Gastrocnemius medialis (tissue), 4 donors: Measurements from ENCODE around the gene RRBP1. TPM values are rescaled to one million over a fixed set of nuclear protein-coding genes. Genes with fewer than 3 reads are reported as not detected.

Experiments used
- ATAC-seq, 2 donors: fragments of 150-250 bp; one replicate each; pipeline ENCODE4 v1.9.1; 2016
- DNase-seq, 2 donors: peaks; one replicate each; pipeline ENCODE4 v3.0.0-alpha.2; 2019
- H3K27ac ChIP-seq, 4 donors: fragments of 200-600 bp; sonication (generic); 1 replicate in 1 of 4; 2 replicates in 3 of 4; pipeline ENCODE4 v1.5.1; 2016 to 2018; ENCODE audit warnings: mild to moderate bottlenecking in 2 of 4, moderate library complexity in 1 of 4
- H3K27me3 ChIP-seq, 3 donors: fragments of 200-600 bp; sonication (generic) in 2 of 3; 1 replicate in 1 of 3; 2 replicates in 2 of 3; pipeline versions ENCODE4 v1.5.1 to v1.6.0; 2016 to 2019; ENCODE audit warnings: mild to moderate bottlenecking in 1 of 3, moderate library complexity in 1 of 3
- H3K36me3 ChIP-seq, 2 donors: fragments of 200-600 bp; sonication (generic) in 1 of 2; one replicate each; pipeline ENCODE4 v1.5.1; 2017 to 2018
- H3K4me1 ChIP-seq, 2 donors: fragments of 200-600 bp; sonication (generic) in 1 of 2; one replicate each; pipeline ENCODE4 v1.5.1; 2016 to 2017; ENCODE audit warnings: mild to moderate bottlenecking in 2 of 2
- H3K4me3 ChIP-seq, 4 donors: fragments of 200-600 bp; sonication (generic) in 3 of 4; 1 replicate in 1 of 4; 2 replicates in 3 of 4; pipeline ENCODE4 v1.5.1; 2016 to 2019; ENCODE audit warnings: mild to moderate bottlenecking in 2 of 4
- H3K9me3 ChIP-seq, 3 donors: fragments of 200-600 bp; sonication (generic) in 2 of 3; 1 replicate in 1 of 3; 2 replicates in 2 of 3; pipeline ENCODE4 v1.5.1; 2016 to 2019
- POLR2A ChIP-seq, 2 donors: fragments of 450-650 bp; IDR thresholded peaks; one replicate each; pipeline ENCODE4 v1.6.1; 2017; ENCODE audit warnings: antibody characterized with exemption in 2 of 2, mild to moderate bottlenecking in 2 of 2, moderate library complexity in 2 of 2
- in situ Hi-C, 4 donors: fragments of 200-750 bp; cut with MboI; loops; one replicate each; pipeline versions ENCODE4 v1.15.0 to v1.8.0; 2017; ENCODE audit warnings: low sequenced_read_pairs in 4 of 4
- intact Hi-C: fragments of 100-400 bp; cut with DNase I; formaldehyde crosslinking; loops from one replicate; pipeline ENCODE4 v1.15.1; 2023; ENCODE audit warnings: low total_unique reads
- total RNA-seq, 4 donors: library from RNA; depleted of rRNA; stranded (reverse); fragments of >200 nt; gene quantifications; one replicate each; pipeline versions ENCODE4 v1.1.0 to v1.2.3, GENCODE V29; 2016
- TF ChIP-seq, protein P1 (sequence below), 5 experiments: fragments of 450-650 bp in 3 of 5; fragments of 200-600 bp in 2 of 5; sonication (generic) in 2 of 5; IDR thresholded peaks in 4 of 5; conservative IDR thresholded peaks in 1 of 5; 1 replicate in 4 of 5; 2 replicates in 1 of 5; pipeline ENCODE4 v1.5.1; 2016 to 2019; ENCODE audit warnings: antibody characterized with exemption in 5 of 5, mild to moderate bottlenecking in 3 of 5, moderate library complexity in 3 of 5

Gene RRBP1
- total RNA-seq, 4 donors from 2014 or later = 14.1 to 22.7 (median 17.9) TPM

DNA sequence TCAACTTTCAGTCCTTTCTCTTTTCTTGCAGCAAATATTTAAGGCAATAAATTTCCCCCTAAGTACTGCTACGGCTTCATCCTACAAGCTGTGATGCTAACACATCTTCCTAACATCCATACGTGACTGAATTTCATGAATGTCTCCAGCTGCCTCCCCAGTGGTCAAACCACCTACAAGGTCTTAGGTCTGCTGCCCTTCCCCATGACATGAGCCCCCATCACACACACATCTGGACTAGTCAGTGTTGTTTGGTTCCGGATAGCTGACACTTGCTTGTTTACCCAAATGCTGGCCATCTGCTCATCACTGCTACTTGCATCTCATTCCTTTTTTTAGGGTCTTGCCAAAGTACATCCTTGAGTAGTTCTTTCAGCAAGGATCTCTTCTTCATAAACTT lies 14.6 kb downstream of the RRBP1 start:
- in situ Hi-C loops (loop anchor here in 1 of 4 donors (25.0 kb wide), 1 partner anchor 95 kb away; no protein-coding TSS in a partner anchor), intact Hi-C loops (no loop called here)
- Histone ChIP-seq H3K4me3 (no peak overlapping the region), H3K9me3 (no peaks in the 10 kb centered on the region), H3K36me3 (no peaks in the 10 kb centered on the region), H3K27ac (no peak overlapping the region), H3K27me3 (no peaks in the 10 kb centered on the region), H3K4me1 (peaks cover 2 to 8% of the 10 kb centered on the region in 2 donors)
- ATAC-seq = no peak
- no peak for TF ChIP-seq POLR2A (IDR thresholded peaks at IDR 0.05)
- TF ChIP-seq, protein P1, sequence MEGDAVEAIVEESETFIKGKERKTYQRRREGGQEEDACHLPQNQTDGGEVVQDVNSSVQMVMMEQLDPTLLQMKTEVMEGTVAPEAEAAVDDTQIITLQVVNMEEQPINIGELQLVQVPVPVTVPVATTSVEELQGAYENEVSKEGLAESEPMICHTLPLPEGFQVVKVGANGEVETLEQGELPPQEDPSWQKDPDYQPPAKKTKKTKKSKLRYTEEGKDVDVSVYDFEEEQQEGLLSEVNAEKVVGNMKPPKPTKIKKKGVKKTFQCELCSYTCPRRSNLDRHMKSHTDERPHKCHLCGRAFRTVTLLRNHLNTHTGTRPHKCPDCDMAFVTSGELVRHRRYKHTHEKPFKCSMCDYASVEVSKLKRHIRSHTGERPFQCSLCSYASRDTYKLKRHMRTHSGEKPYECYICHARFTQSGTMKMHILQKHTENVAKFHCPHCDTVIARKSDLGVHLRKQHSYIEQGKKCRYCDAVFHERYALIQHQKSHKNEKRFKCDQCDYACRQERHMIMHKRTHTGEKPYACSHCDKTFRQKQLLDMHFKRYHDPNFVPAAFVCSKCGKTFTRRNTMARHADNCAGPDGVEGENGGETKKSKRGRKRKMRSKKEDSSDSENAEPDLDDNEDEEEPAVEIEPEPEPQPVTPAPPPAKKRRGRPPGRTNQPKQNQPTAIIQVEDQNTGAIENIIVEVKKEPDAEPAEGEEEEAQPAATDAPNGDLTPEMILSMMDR (IDR thresholded peaks at IDR 0.05 in 4 of 5, conservative IDR thresholded peaks at IDR 0.05 in 1 of 5) = no peak
- DNase-seq = no peak

DNA sequence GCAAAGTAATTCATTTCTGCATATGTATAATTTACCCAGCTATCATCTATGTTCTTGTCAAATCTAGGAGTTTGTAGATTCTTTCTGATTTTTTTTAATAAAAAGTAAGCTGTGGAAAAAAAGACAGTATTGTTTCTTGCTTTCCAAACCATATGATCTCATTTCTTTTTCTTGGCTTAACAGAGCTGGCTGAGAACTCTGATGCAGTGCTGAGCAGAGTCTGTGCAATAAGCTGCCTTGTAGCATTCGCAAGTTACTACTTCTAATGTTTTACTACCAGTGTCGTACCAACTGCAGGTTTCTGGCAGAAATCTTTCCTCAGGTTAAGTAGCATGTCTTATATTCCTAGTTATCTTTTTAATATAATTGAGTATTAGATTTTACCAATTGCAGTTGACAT lies 15.6 kb downstream of the RRBP1 start:
- H3K27ac ChIP-seq = no peak overlapping the region
- in situ Hi-C loops = loop anchor here in 1 of 4 donors (25.0 kb wide), 1 partner anchor 96 kb away; no protein-coding TSS in a partner anchor

DNA sequence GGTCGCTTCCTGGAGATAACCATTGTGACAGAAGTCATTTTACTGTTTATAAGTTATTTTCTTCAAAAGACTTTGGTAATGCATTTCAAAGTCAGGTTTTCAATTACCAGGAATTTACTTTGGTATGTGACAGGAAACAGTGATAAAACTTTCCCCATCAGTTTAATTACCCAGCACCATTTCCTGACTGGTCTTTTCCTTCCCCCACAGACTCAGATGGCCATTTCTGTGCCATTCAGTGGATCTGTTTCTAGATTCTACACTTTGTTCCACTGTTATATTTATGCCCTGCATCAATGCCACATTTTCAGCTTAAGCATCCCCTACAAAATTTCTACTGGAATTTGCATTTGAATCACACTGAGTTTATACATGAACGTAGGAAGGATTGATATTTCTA lies 16.3 kb downstream of the RRBP1 start:
- peaks cover 12 to 14% of the 10 kb centered on the region in 2 donors for H3K4me1 ChIP-seq
- H3K36me3 ChIP-seq = no peaks in the 10 kb centered on the region
- H3K9me3 ChIP-seq = no peaks in the 10 kb centered on the region
- no peaks in the 10 kb centered on the region for H3K27me3 ChIP-seq
- H3K4me3 ChIP-seq = no peak overlapping the region
- TF ChIP-seq, protein P1 (IDR thresholded peaks at IDR 0.05 in 4 of 5, conservative IDR thresholded peaks at IDR 0.05 in 1 of 5) = no peak
- TF ChIP-seq POLR2A (IDR thresholded peaks at IDR 0.05) = no peak
- in situ Hi-C loops = loop anchor here in 1 of 4 donors (25.0 kb wide), 1 partner anchor 97 kb away; no protein-coding TSS in a partner anchor
- ATAC-seq (no peak), DNase-seq (no peak)
- intact Hi-C loops = no loop called here
- H3K27ac ChIP-seq = no peak overlapping the region

More for the DNA sequence above, 15.6 kb downstream of the RRBP1 start:
- TF ChIP-seq, protein P1 (IDR thresholded peaks at IDR 0.05 in 4 of 5, conservative IDR thresholded peaks at IDR 0.05 in 1 of 5) = no peak
- no peak for TF ChIP-seq POLR2A (IDR thresholded peaks at IDR 0.05)
- Histone ChIP-seq H3K36me3 (no peaks in the 10 kb centered on the region), H3K27me3 (no peaks in the 10 kb centered on the region), H3K4me3 (no peak overlapping the region), H3K4me1 (peaks cover 9 to 12% of the 10 kb centered on the region in 2 donors), H3K9me3 (no peaks in the 10 kb centered on the region)
- intact Hi-C loops = no loop called here
- DNase-seq (no peak), ATAC-seq (no peak)

DNA sequence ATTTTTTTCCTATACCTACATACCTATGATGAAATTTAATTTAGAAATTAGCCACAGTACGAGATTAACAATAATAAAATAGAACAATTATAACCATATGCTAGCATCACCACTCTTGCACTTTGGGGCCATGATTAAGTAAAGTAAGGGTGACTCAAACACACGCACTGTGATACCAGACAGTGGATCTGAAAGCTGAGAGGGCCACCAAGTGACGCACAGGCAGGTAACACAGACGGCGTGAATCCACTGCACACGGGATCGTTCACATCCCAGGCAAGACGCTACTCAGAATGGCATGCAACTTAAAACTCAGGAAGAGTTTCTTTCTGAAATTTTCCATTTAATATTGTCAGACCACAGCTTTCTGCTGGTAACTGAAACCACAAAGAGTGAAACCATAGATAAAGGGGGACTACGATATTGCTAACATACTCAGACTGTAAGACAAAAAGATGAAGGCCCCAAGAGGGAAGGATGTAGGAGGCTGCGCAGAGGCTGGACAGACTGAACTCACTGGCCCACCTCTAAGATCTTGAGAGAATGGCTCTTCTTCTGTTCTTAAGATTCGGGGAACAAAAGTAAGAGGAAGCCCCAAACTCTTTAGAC lies 17.9 kb downstream of the RRBP1 start:
- intact Hi-C loops (no loop called here), in situ Hi-C loops (loop anchor here in 1 of 4 donors (25.0 kb wide), 1 partner anchor 98 kb away; no protein-coding TSS in a partner anchor)
- H3K9me3 ChIP-seq = no peaks in the 10 kb centered on the region
- DNase-seq = no peak
- H3K4me3 ChIP-seq = no peak overlapping the region
- H3K36me3 ChIP-seq = no peaks in the 10 kb centered on the region
- no peak for ATAC-seq
- no peaks in the 10 kb centered on the region for H3K27me3 ChIP-seq
- H3K4me1 ChIP-seq = peaks cover 12 to 17% of the 10 kb centered on the region in 2 donors
- no peak for TF ChIP-seq POLR2A (IDR thresholded peaks at IDR 0.05)
- TF ChIP-seq, protein P1 (IDR thresholded peaks at IDR 0.05 in 4 of 5, conservative IDR thresholded peaks at IDR 0.05 in 1 of 5) = no peak
- H3K27ac ChIP-seq = peak overlapping the region in 3 of 4 donors; percentile 16 to 31 (median 25)
